ENCODE measurements around the gene UQCRFS1.

The UQCRFS1 gene

DNA sequence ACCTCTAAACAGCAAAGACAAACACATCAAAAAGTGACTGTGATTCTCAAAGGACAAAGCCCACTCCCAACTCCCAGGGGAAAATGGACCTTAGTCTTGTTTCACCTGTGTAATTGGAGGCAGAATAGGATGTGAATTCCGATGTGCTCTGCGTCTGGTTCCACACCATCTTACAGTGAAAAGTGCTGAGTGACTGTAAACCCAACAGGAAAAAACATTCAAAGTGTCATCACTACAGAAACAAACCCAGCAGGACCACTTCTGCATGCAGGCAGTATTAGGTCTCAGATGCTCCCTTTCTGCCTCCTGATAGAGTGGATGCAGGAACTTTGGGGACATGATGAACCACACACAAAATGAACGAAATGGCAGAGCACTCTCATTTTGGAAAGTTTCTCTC lies 6.5 kb downstream of the UQCRFS1 start:
- TF ChIP-seq SUZ12 (IDR thresholded peaks at IDR 0.05; ENCODE audit: extremely low read depth, insufficient read depth, insufficient read length) (no peak), YY1 (IDR thresholded peaks at IDR 0.05; ENCODE audit: insufficient read depth, insufficient read length) (no peak), ZNF274 (IDR thresholded peaks at IDR 0.05; ENCODE audit: low read depth, low read length) (no peak)
- Histone ChIP-seq H3K27me3 (ENCODE audit: insufficient read depth, insufficient read length) (no peaks in the 10 kb centered on the region), H3K4me3 (ENCODE audit: insufficient read length, low read depth) (no peak overlapping the region), H3K9me3 (ENCODE audit: insufficient read depth, low read length) (peaks cover 4% of the 10 kb centered on the region; the same call in 1 of the 2 replicates), H3K4me1 (ENCODE audit: insufficient read depth, insufficient read length) (no peaks in the 10 kb centered on the region), H3K36me3 (ENCODE audit: insufficient read depth, insufficient read length, low read length) (peaks cover 40% of the 10 kb centered on the region), H3K9ac (ENCODE audit: insufficient read length, low read depth) (no peak overlapping the region)
- no peak for DNase-seq (ENCODE audit: low read depth, low spot score)

GRCh38 chr19:29202281-29202680 lies 10.7 kb downstream of the UQCRFS1 start:
- H3K4me3 ChIP-seq (ENCODE audit: insufficient read length, low read depth), result no peak overlapping the region
- no peak for TF ChIP-seq SUZ12 (IDR thresholded peaks at IDR 0.05; ENCODE audit: extremely low read depth, insufficient read depth, insufficient read length)
- no peak for TF ChIP-seq ZNF274 (IDR thresholded peaks at IDR 0.05; ENCODE audit: low read depth, low read length)
- TF ChIP-seq YY1 (IDR thresholded peaks at IDR 0.05; ENCODE audit: insufficient read depth, insufficient read length), result no peak
- no peak for DNase-seq (ENCODE audit: low read depth, low spot score)
- no peaks in the 10 kb centered on the region for H3K27me3 ChIP-seq (ENCODE audit: insufficient read depth, insufficient read length)
- H3K36me3 ChIP-seq (ENCODE audit: insufficient read depth, insufficient read length, low read length), result peaks cover 17% of the 10 kb centered on the region
- no peaks in the 10 kb centered on the region for H3K4me1 ChIP-seq (ENCODE audit: insufficient read depth, insufficient read length)
- H3K9me3 ChIP-seq (ENCODE audit: insufficient read depth, low read length), result no peaks in the 10 kb centered on the region
- H3K9ac ChIP-seq (ENCODE audit: insufficient read length, low read depth), result no peak overlapping the region

DNA sequence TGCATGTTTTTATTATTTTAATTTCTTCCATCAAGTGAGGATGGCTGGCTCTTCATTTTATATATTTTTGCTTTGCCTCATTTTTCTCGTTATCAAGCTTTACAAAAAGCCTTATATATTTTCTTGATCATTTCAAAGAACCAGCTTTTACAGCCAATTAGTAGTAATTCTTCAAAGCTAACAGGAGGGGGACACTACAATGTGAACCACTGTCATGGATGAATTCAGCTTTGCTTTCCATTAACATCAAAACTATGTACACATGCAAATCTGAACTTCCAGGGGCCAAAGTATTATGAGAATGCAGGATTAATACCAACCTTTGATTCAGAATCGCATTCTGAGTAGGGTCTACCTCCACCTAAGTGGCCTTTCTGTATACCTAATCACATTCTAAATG lies 11.1 kb downstream of the UQCRFS1 start:
- Histone ChIP-seq H3K9me3 (ENCODE audit: insufficient read depth, low read length) (no peaks in the 10 kb centered on the region), H3K4me1 (ENCODE audit: insufficient read depth, insufficient read length) (no peaks in the 10 kb centered on the region), H3K27me3 (ENCODE audit: insufficient read depth, insufficient read length) (no peaks in the 10 kb centered on the region), H3K9ac (ENCODE audit: insufficient read length, low read depth) (no peak overlapping the region), H3K4me3 (ENCODE audit: insufficient read length, low read depth) (no peak overlapping the region), H3K36me3 (ENCODE audit: insufficient read depth, insufficient read length, low read length) (peaks cover 14% of the 10 kb centered on the region)
- no peak for DNase-seq (ENCODE audit: low read depth, low spot score)
- TF ChIP-seq ZNF274 (IDR thresholded peaks at IDR 0.05; ENCODE audit: low read depth, low read length) (no peak), SUZ12 (IDR thresholded peaks at IDR 0.05; ENCODE audit: extremely low read depth, insufficient read depth, insufficient read length) (no peak)

- no peak for TF ChIP-seq YY1 (IDR thresholded peaks at IDR 0.05; ENCODE audit: insufficient read depth, insufficient read length)
- TF ChIP-seq ZNF274 (IDR thresholded peaks at IDR 0.05; ENCODE audit: low read depth, low read length), result no peak
- TF ChIP-seq SUZ12 (IDR thresholded peaks at IDR 0.05; ENCODE audit: extremely low read depth, insufficient read depth, insufficient read length), result no peak
- H3K4me3 ChIP-seq (ENCODE audit: insufficient read length, low read depth), result no peak overlapping the region
- H3K9ac ChIP-seq (ENCODE audit: insufficient read length, low read depth), result no peak overlapping the region
- H3K9me3 ChIP-seq (ENCODE audit: insufficient read depth, low read length), result no peaks in the 10 kb centered on the region
- H3K27me3 ChIP-seq (ENCODE audit: insufficient read depth, insufficient read length), result no peaks in the 10 kb centered on the region
- DNase-seq (ENCODE audit: low read depth, low spot score), result no peak
- H3K36me3 ChIP-seq (ENCODE audit: insufficient read depth, insufficient read length, low read length), result no peaks in the 10 kb centered on the region
- no peaks in the 10 kb centered on the region for H3K4me1 ChIP-seq (ENCODE audit: insufficient read depth, insufficient read length)
Measured at GRCh38 chr19:29194658-29195057, 18.3 kb downstream of the UQCRFS1 start.

DNA sequence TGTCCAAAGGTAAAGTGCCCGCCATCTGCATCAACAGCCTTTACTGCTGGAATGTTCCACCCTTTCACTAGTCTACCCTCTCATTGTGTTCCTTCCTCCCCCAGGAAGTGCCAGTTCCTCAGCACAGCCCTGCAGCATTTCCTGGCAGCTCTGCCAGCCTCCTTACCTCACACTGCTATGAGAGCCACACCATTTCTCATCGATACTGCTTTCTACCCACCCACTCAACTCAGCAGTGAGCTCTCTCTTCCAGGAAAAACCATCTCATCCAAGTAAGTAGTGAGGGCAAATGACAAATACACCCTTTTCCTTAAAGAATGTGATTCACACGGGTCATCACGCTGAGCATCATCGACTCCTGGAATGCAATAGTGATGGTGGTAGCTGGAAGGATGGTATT lies 19.8 kb downstream of the UQCRFS1 start:
- Histone ChIP-seq H3K9me3 (ENCODE audit: insufficient read depth, low read length) (no peaks in the 10 kb centered on the region), H3K27me3 (ENCODE audit: insufficient read depth, insufficient read length) (no peaks in the 10 kb centered on the region), H3K36me3 (ENCODE audit: insufficient read depth, insufficient read length, low read length) (no peaks in the 10 kb centered on the region), H3K4me3 (ENCODE audit: insufficient read length, low read depth) (no peak overlapping the region), H3K9ac (ENCODE audit: insufficient read length, low read depth) (no peak overlapping the region), H3K4me1 (ENCODE audit: insufficient read depth, insufficient read length) (no peaks in the 10 kb centered on the region)
- DNase-seq (ENCODE audit: low read depth, low spot score), result no peak
- no peak for TF ChIP-seq YY1 (IDR thresholded peaks at IDR 0.05; ENCODE audit: insufficient read depth, insufficient read length)
- no peak for TF ChIP-seq ZNF274 (IDR thresholded peaks at IDR 0.05; ENCODE audit: low read depth, low read length)
- TF ChIP-seq SUZ12 (IDR thresholded peaks at IDR 0.05; ENCODE audit: extremely low read depth, insufficient read depth, insufficient read length), result no peak

GRCh38 chr19:29191005-29191404 lies 21.9 kb downstream of the UQCRFS1 start:
- Histone ChIP-seq H3K36me3 (ENCODE audit: insufficient read depth, insufficient read length, low read length) (no peaks in the 10 kb centered on the region), H3K9me3 (ENCODE audit: insufficient read depth, low read length) (no peaks in the 10 kb centered on the region), H3K27me3 (ENCODE audit: insufficient read depth, insufficient read length) (no peaks in the 10 kb centered on the region), H3K4me3 (ENCODE audit: insufficient read length, low read depth) (no peak overlapping the region), H3K9ac (ENCODE audit: insufficient read length, low read depth) (no peak overlapping the region), H3K4me1 (ENCODE audit: insufficient read depth, insufficient read length) (no peaks in the 10 kb centered on the region)
- no peak for DNase-seq (ENCODE audit: low read depth, low spot score)
- no peak for TF ChIP-seq SUZ12 (IDR thresholded peaks at IDR 0.05; ENCODE audit: extremely low read depth, insufficient read depth, insufficient read length)
- no peak for TF ChIP-seq YY1 (IDR thresholded peaks at IDR 0.05; ENCODE audit: insufficient read depth, insufficient read length)
- TF ChIP-seq ZNF274 (IDR thresholded peaks at IDR 0.05; ENCODE audit: low read depth, low read length), result no peak

- TF ChIP-seq SUZ12 (IDR thresholded peaks at IDR 0.05; ENCODE audit: extremely low read depth, insufficient read depth, insufficient read length) (no peak), ZNF274 (IDR thresholded peaks at IDR 0.05; ENCODE audit: low read depth, low read length) (no peak), YY1 (IDR thresholded peaks at IDR 0.05; ENCODE audit: insufficient read depth, insufficient read length) (no peak)
- H3K9me3 ChIP-seq (ENCODE audit: insufficient read depth, low read length), result no peaks in the 10 kb centered on the region
- no peaks in the 10 kb centered on the region for H3K27me3 ChIP-seq (ENCODE audit: insufficient read depth, insufficient read length)
- no peak overlapping the region for H3K9ac ChIP-seq (ENCODE audit: insufficient read length, low read depth)
- no peaks in the 10 kb centered on the region for H3K4me1 ChIP-seq (ENCODE audit: insufficient read depth, insufficient read length)
- no peak overlapping the region for H3K4me3 ChIP-seq (ENCODE audit: insufficient read length, low read depth)
- DNase-seq (ENCODE audit: low read depth, low spot score), result no peak
- H3K36me3 ChIP-seq (ENCODE audit: insufficient read depth, insufficient read length, low read length), result no peaks in the 10 kb centered on the region
Measured at GRCh38 chr19:29189033-29189360, 24.0 kb downstream of the UQCRFS1 start.

Measured in NT2/D1 (cell line).